ENCODE results near the gene HUWE1.

DNA sequence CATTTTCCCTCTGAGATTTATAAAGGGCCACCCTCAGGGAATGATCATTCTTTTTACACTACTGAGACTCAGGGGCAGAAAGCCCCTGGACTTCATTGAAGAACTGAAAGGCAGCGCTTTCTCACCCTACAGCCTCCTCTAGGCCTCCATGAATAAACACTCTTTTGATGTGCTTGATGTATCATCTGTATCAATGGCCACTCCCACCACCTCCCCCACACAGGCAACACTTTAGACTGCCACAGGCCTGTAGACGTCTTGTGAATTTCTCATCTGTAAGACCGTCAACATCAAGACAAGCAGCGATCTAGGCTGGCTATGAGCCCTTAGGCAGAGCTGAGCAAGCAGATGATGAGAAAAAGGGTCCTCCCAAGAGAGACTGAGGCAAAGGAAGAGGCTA lies 123.2 kb downstream of the HUWE1 start:
- TF ChIP-seq, protein P1, sequence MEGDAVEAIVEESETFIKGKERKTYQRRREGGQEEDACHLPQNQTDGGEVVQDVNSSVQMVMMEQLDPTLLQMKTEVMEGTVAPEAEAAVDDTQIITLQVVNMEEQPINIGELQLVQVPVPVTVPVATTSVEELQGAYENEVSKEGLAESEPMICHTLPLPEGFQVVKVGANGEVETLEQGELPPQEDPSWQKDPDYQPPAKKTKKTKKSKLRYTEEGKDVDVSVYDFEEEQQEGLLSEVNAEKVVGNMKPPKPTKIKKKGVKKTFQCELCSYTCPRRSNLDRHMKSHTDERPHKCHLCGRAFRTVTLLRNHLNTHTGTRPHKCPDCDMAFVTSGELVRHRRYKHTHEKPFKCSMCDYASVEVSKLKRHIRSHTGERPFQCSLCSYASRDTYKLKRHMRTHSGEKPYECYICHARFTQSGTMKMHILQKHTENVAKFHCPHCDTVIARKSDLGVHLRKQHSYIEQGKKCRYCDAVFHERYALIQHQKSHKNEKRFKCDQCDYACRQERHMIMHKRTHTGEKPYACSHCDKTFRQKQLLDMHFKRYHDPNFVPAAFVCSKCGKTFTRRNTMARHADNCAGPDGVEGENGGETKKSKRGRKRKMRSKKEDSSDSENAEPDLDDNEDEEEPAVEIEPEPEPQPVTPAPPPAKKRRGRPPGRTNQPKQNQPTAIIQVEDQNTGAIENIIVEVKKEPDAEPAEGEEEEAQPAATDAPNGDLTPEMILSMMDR (conservative IDR thresholded peaks at IDR 0.05) = no peak
- TF ChIP-seq EZH2 (IDR thresholded peaks at IDR 0.05; ENCODE audit: low read depth) = no peak

Data from PC-9 (cell line).